ACC112 (cell line): ENCODE data around the gene TCP1.
"Not testable (repeated sequence)": the region's sequence is repeated elsewhere in the genome, so short reads cannot be mapped to it uniquely, and the experiment has no call there.

Source experiments
- H2AFZ ChIP-seq: fragments of 200-600 bp; sonication (generic); one replicate; pipeline ENCODE4 v1.6.0; 2017; ENCODE audit warnings: antibody characterized with exemption, low read length; ENCODE audit not compliant: unreplicated experiment
- H3K27ac ChIP-seq: fragments of 200-600 bp; sonication (generic); 2 replicates; pipeline ENCODE4 v1.5.1; 2014; ENCODE audit warnings: low read depth, mild to moderate bottlenecking, antibody characterized with exemption, low read length, moderate library complexity
- H3K27me3 ChIP-seq: fragments of 200-600 bp; sonication (generic); 2 replicates; pipeline ENCODE4 v1.6.1; 2014; ENCODE audit warnings: mild to moderate bottlenecking, antibody characterized with exemption, low read length, moderate library complexity, mixed read lengths; ENCODE audit not compliant: insufficient read depth
- H3K36me3 ChIP-seq: fragments of 200-600 bp; sonication (generic); 2 replicates; pipeline ENCODE4 v1.6.1; 2016; ENCODE audit warnings: mild to moderate bottlenecking, antibody characterized with exemption, low read length, moderate library complexity, mixed read lengths; ENCODE audit not compliant: insufficient read depth
- H3K4me1 ChIP-seq: fragments of 200-600 bp; sonication (generic); one replicate; pipeline ENCODE4 v1.6.1; 2016; ENCODE audit warnings: low read length, mixed read lengths; ENCODE audit not compliant: insufficient read depth, unreplicated experiment, control insufficient read depth
- H3K4me3 ChIP-seq: fragments of 200-600 bp; sonication (generic); 2 replicates; pipeline ENCODE4 v1.5.1; 2014; ENCODE audit warnings: mild to moderate bottlenecking, low read depth, low read length
- H3K79me2 ChIP-seq: fragments of 200-600 bp; sonication (generic); one replicate; pipeline ENCODE4 v1.6.0; 2016; ENCODE audit warnings: low read length; ENCODE audit not compliant: control insufficient read depth, unreplicated experiment, insufficient read depth

TCP1 gene

GRCh38 chr6:159817951-159818739 lies 28.7 kb upstream of the TCP1 start:
- no peak overlapping the region for H2AFZ ChIP-seq
- no peaks in the 10 kb centered on the region for H3K36me3 ChIP-seq
- H3K4me1 ChIP-seq: no peaks in the 10 kb centered on the region
- no peaks in the 10 kb centered on the region for H3K79me2 ChIP-seq
- peaks cover 17% of the 10 kb centered on the region for H3K27me3 ChIP-seq
- H3K4me3 ChIP-seq: no peak overlapping the region
- H3K27ac ChIP-seq: no peak overlapping the region

GRCh38 chr6:159816775-159817174 lies 27.4 kb upstream of the TCP1 start:
- H3K27me3 ChIP-seq: peaks cover 16% of the 10 kb centered on the region

GRCh38 chr6:159815410-159815809 lies 26.0 kb upstream of the TCP1 start:
- Histone ChIP-seq H3K79me2 (no peaks in the 10 kb centered on the region), H2AFZ (no peak overlapping the region), H3K27ac (no peak overlapping the region), H3K36me3 (no peaks in the 10 kb centered on the region), H3K27me3 (peaks cover 16% of the 10 kb centered on the region), H3K4me3 (no peak overlapping the region), H3K4me1 (no peaks in the 10 kb centered on the region)

More at GRCh38 chr6:159816775-159817174, 27.4 kb upstream of the TCP1 start:
- not testable (repeated sequence) for H3K36me3 ChIP-seq, H3K4me3 ChIP-seq, H3K79me2 ChIP-seq, H2AFZ ChIP-seq, H3K4me1 ChIP-seq, H3K27ac ChIP-seq

- H3K27me3 ChIP-seq: peaks cover 5% of the 10 kb centered on the region; the same call in 1 of the 2 replicates
- H3K27ac ChIP-seq: no peak overlapping the region
- H3K4me3 ChIP-seq: no peak overlapping the region
- H3K4me1 ChIP-seq: no peaks in the 10 kb centered on the region
- no peaks in the 10 kb centered on the region for H3K36me3 ChIP-seq
- H2AFZ ChIP-seq: no peak overlapping the region
- no peaks in the 10 kb centered on the region for H3K79me2 ChIP-seq
Measured at GRCh38 chr6:159813781-159814180, 24.4 kb upstream of the TCP1 start.

GRCh38 chr6:159809149-159809548 lies 19.7 kb upstream of the TCP1 start:
- Histone ChIP-seq H2AFZ (no peak overlapping the region), H3K36me3 (no peaks in the 10 kb centered on the region), H3K27me3 (no peaks in the 10 kb centered on the region), H3K4me1 (no peaks in the 10 kb centered on the region), H3K4me3 (no peak overlapping the region), H3K27ac (no peak overlapping the region), H3K79me2 (no peaks in the 10 kb centered on the region)

GRCh38 chr6:159808647-159809046 lies 19.2 kb upstream of the TCP1 start:
- Histone ChIP-seq H2AFZ (no peak overlapping the region), H3K36me3 (no peaks in the 10 kb centered on the region), H3K79me2 (no peaks in the 10 kb centered on the region), H3K4me1 (no peaks in the 10 kb centered on the region), H3K27ac (no peak overlapping the region), H3K4me3 (no peak overlapping the region), H3K27me3 (no peaks in the 10 kb centered on the region)

- Histone ChIP-seq H2AFZ (no peak overlapping the region), H3K27ac (no peak overlapping the region), H3K79me2 (no peaks in the 10 kb centered on the region), H3K27me3 (no peaks in the 10 kb centered on the region), H3K4me3 (no peak overlapping the region), H3K36me3 (no peaks in the 10 kb centered on the region), H3K4me1 (no peaks in the 10 kb centered on the region)
Measured at GRCh38 chr6:159807150-159807858, 17.9 kb upstream of the TCP1 start.

- Histone ChIP-seq H3K79me2 (no peaks in the 10 kb centered on the region), H3K36me3 (no peaks in the 10 kb centered on the region), H3K4me3 (no peak overlapping the region), H3K27me3 (no peaks in the 10 kb centered on the region), H2AFZ (no peak overlapping the region), H3K4me1 (no peaks in the 10 kb centered on the region), H3K27ac (no peak overlapping the region)
Measured at GRCh38 chr6:159806021-159806458, 16.6 kb upstream of the TCP1 start.

GRCh38 chr6:159805440-159806020 lies 16.1 kb upstream of the TCP1 start:
- H3K4me3 ChIP-seq: no peak overlapping the region
- no peak overlapping the region for H3K27ac ChIP-seq
- H2AFZ ChIP-seq: no peak overlapping the region
- no peaks in the 10 kb centered on the region for H3K79me2 ChIP-seq
- H3K36me3 ChIP-seq: no peaks in the 10 kb centered on the region
- no peaks in the 10 kb centered on the region for H3K27me3 ChIP-seq
- H3K4me1 ChIP-seq: no peaks in the 10 kb centered on the region

- Histone ChIP-seq H3K36me3 (0 out of 2 replicates have a peak, but pooled peaks cover under 1% of the 10 kb centered on the region), H3K79me2 (no peaks in the 10 kb centered on the region), H3K27me3 (no peaks in the 10 kb centered on the region), H2AFZ (no peak overlapping the region), H3K27ac (no peak overlapping the region), H3K4me3 (no peak overlapping the region), H3K4me1 (no peaks in the 10 kb centered on the region)
Measured at GRCh38 chr6:159804504-159804903, 15.1 kb upstream of the TCP1 start.
